ENCODE measurements around the gene FKBP15. TPM values are rescaled to one million over a fixed set of nuclear protein-coding genes. Genes with fewer than 3 reads are reported as not detected.

FKBP15 gene
- total and polyA plus RNA-seq, 2 of the 13 experiments (the other 11 are each of a cell fraction or from before 2014, with no cell fraction given), result 12.3 to 18.6 TPM

- TF ChIP-seq TFAP4 (IDR thresholded peaks at IDR 0.05; ENCODE audit: borderline replicate concordance, low read depth) (no peak), RELA (CRISPR knock-in tag; IDR thresholded peaks at IDR 0.05) (no peak), TMF1 (CRISPR knock-in tag; IDR thresholded peaks at IDR 0.05; ENCODE audit: low read depth) (no peak), ZNF567 (CRISPR knock-in tag; IDR thresholded peaks at IDR 0.05; ENCODE audit: borderline replicate concordance) (no peak), ZNF850 (CRISPR knock-in tag; conservative IDR thresholded peaks at IDR 0.05) (no peak), ZNF574 (CRISPR knock-in tag; IDR thresholded peaks at IDR 0.05) (no peak), SP5 (CRISPR knock-in tag; IDR thresholded peaks at IDR 0.05; ENCODE audit: borderline replicate concordance, low read depth) (no peak)
These were observed 41.2 kb downstream of the FKBP15 start (continued) for GRCh38 chr9:113179839-113180238.

GRCh38 chr9:113178087-113178486 is 43.0 kb downstream of the FKBP15 start:
- Histone ChIP-seq H3K9me3 (ENCODE audit: low read length) (no peaks in the 10 kb centered on the region), H3K36me3 (replicated peaks in 1 of 2; ENCODE audit: control insufficient read depth in 1 of 2, insufficient read depth in 2 of 2, low read length in 2 of 2) (peaks cover 15 to 73% of the 10 kb centered on the region in 2 experiments), H3K27me3 (ENCODE audit: control insufficient read depth in 1 of 2, insufficient read depth in 2 of 2, low read length in 2 of 2) (no peaks in the 10 kb centered on the region), H3K79me2 (ENCODE audit: insufficient read depth, low read length) (no peaks in the 10 kb centered on the region), H2AFZ (ENCODE audit: low read length) (no peak overlapping the region), H3K4me2 (ENCODE audit: low read depth, low read length) (no peak overlapping the region), H3K27ac (ENCODE audit: extremely low read length, insufficient read depth, low read length) (no peak overlapping the region), H3K9ac (ENCODE audit: insufficient read depth, low read depth, low read length) (no peak overlapping the region), H4K20me1 (ENCODE audit: insufficient read depth, low read length) (no peaks in the 10 kb centered on the region), H3K4me1 (ENCODE audit: insufficient read depth, low read length) (no peaks in the 10 kb centered on the region), H3K4me3 (replicated peaks in 1 of 3; ENCODE audit: insufficient read depth in 1 of 3, low read depth in 2 of 3, low read length in 3 of 3) (no peak overlapping the region)
- WGBS (ENCODE audit: low lambda C conversion rate), result 100% methylated on average over 1 of the region's 1 CpG
- FAIRE-seq (no peak), ATAC-seq (no peak), DNase-seq (ENCODE audit: low spot score) (no peak)
- intact Hi-C loops (cut with micrococcal nuclease; ENCODE audit: unreplicated experiment) (no loop called here), in situ Hi-C loops (cut with HindIII; ENCODE audit: extremely low pct_ligation_motif_present, low pct_unique_long_range_greater_than_20kb) (no loop called here)
- BruUV-seq (replicated peaks), result no TSS peak
- ChIA-PET CTCF (ENCODE audit: low intra/inter-chr PET ratio, low total read pairs) (no interaction called here), POLR2A (no interaction called here)
- TF ChIP-seq ISX (CRISPR knock-in tag; conservative IDR thresholded peaks at IDR 0.05) (no peak), ZXDC (CRISPR knock-in tag; IDR thresholded peaks at IDR 0.05) (no peak), NR1H2 (CRISPR knock-in tag; IDR thresholded peaks at IDR 0.05; ENCODE audit: borderline replicate concordance, low read depth) (no peak), BRD4 (CRISPR knock-in tag; IDR thresholded peaks at IDR 0.05) (no peak), MNT (IDR thresholded peaks at IDR 0.05) (no peak), MAX (IDR thresholded peaks at IDR 0.05) (no peak), ZNF83 (CRISPR knock-in tag; IDR thresholded peaks at IDR 0.05; ENCODE audit: borderline replicate concordance) (no peak), ARNT (IDR thresholded peaks at IDR 0.05) (no peak), NR2F6 (IDR thresholded peaks at IDR 0.05) (no peak), NR2F6 (CRISPR knock-in tag; IDR thresholded peaks at IDR 0.05) (no peak), KLF9 (CRISPR knock-in tag; IDR thresholded peaks at IDR 0.05; ENCODE audit: low read depth) (no peak)

All from HepG2 (cell line).